Keratinocyte (primary cell): ENCODE data around the gene TBC1D5. TPM values are rescaled to one million over a fixed set of nuclear protein-coding genes. Genes with fewer than 3 reads are reported as not detected.

Experiments
- DNase-seq: peaks from one replicate; pipeline ENCODE4 v3.0.0-alpha.2; 2011; ENCODE audit warnings: low read depth, missing footprints, low spot score
- FAIRE-seq: peaks from 2 replicates; lab custom pipeline; 2011; peaks lifted over from hg19 to GRCh38; lab: Jason Lieb, UNC
- H2AFZ ChIP-seq: 2 replicates; pipeline ENCODE4 v1.6.0; 2012; ENCODE audit warnings: low read length, control low read depth, inconsistent platforms; ENCODE audit not compliant: control insufficient read depth
- H3K27ac ChIP-seq: 2 replicates; pipeline ENCODE4 v1.5.1; 2011; ENCODE audit warnings: low read length; ENCODE audit not compliant: control insufficient read depth, insufficient read depth
- H3K27me3 ChIP-seq: 3 replicates; pipeline ENCODE4 v1.6.0; 2011; ENCODE audit warnings: low read length; ENCODE audit not compliant: control insufficient read depth, insufficient read depth; ENCODE audit errors: extremely low read depth
- H3K36me3 ChIP-seq, 2 experiments: 2 replicates in 1 of 2; 3 replicates in 1 of 2; pipeline ENCODE4 v1.5.1; 2011; ENCODE audit warnings: low read length in 2 of 2, mild to moderate bottlenecking in 1 of 2; ENCODE audit not compliant: control insufficient read depth in 2 of 2, insufficient read depth in 2 of 2; ENCODE audit errors: extremely low read depth in 1 of 2
- H3K4me1 ChIP-seq: 3 replicates; pipeline ENCODE4 v1.5.1; 2011; ENCODE audit warnings: low read length; ENCODE audit not compliant: control insufficient read depth, insufficient read depth; ENCODE audit errors: extremely low read depth
- H3K4me2 ChIP-seq: 3 replicates; pipeline ENCODE4 v1.6.0; 2011; ENCODE audit warnings: low read depth, low read length; ENCODE audit not compliant: control insufficient read depth, insufficient read depth; ENCODE audit errors: extremely low read depth
- H3K4me3 ChIP-seq, 3 experiments: fragments of 200-600 bp in 1 of 3; sonication (generic) in 1 of 3; 2 replicates in 2 of 3; 3 replicates in 1 of 3; pipeline ENCODE4 v1.5.1; 2011 to 2016; ENCODE audit warnings: low read length in 3 of 3, mild to moderate bottlenecking in 3 of 3, control low read depth in 2 of 3, inconsistent platforms in 1 of 3, low read depth in 1 of 3, mixed read lengths in 1 of 3, mixed run types in 1 of 3, moderate library complexity in 1 of 3; ENCODE audit not compliant: control insufficient read depth in 2 of 3, insufficient read depth in 2 of 3; ENCODE audit errors: extremely low read depth in 1 of 3
- H3K79me2 ChIP-seq: 2 replicates; pipeline ENCODE4 v1.6.0; 2012; ENCODE audit warnings: low read length; ENCODE audit not compliant: control insufficient read depth, insufficient read depth
- H3K9ac ChIP-seq: 3 replicates; pipeline ENCODE4 v1.6.0; 2011; ENCODE audit warnings: low read length; ENCODE audit not compliant: control insufficient read depth, insufficient read depth; ENCODE audit errors: extremely low read depth
- H3K9me1 ChIP-seq: 3 replicates; pipeline ENCODE4 v1.6.0; 2011; ENCODE audit warnings: low read length; ENCODE audit not compliant: control insufficient read depth, insufficient read depth; ENCODE audit errors: extremely low read depth
- H3K9me3 ChIP-seq: 2 replicates; pipeline ENCODE4 v1.5.1; 2012; ENCODE audit warnings: low read depth, low read length; ENCODE audit not compliant: control insufficient read depth
- H4K20me1 ChIP-seq: 3 replicates; pipeline ENCODE4 v1.6.0; 2011; ENCODE audit warnings: low read length; ENCODE audit not compliant: control insufficient read depth, insufficient read depth; ENCODE audit errors: extremely low read depth
- CTCF ChIP-seq, 3 experiments: IDR thresholded peaks in 1 of 3; conservative IDR thresholded peaks in 1 of 3; optimal IDR thresholded peaks in 1 of 3; 2 replicates in 2 of 3; 3 replicates in 1 of 3; pipeline versions ENCODE3 to v1.5.1; 2011; ENCODE audit warnings: low read length in 3 of 3, mild to moderate bottlenecking in 3 of 3, moderate library complexity in 2 of 3, control low read depth in 1 of 3, inconsistent platforms in 1 of 3; ENCODE audit not compliant: insufficient read depth in 2 of 3; ENCODE audit errors: extremely low read depth in 1 of 3
- EZH2 ChIP-seq: IDR thresholded peaks from one replicate; pipeline ENCODE4 v1.6.1; 2012; ENCODE audit warnings: inconsistent platforms, mild to moderate bottlenecking, low read length, moderate library complexity
- dilution Hi-C: fragments of 300-500 bp; cut with MboI; formaldehyde crosslinking; loops from one replicate; pipeline ENCODE4 v1.7.0; 2020; ENCODE audit warnings: low sequenced_read_pairs; ENCODE audit not compliant: extremely low pct_ligation_motif_present
- polyA plus RNA-seq, 5 experiments: library from polyadenylated mRNA; depleted of rRNA in 3 of 5; stranded (reverse) in 3 of 5; stranded (forward) in 1 of 5; unstranded in 1 of 5; fragments of >200 nt; gene quantifications; 1 replicate in 1 of 5; 2 replicates in 3 of 5; 3 replicates in 1 of 5; pipeline versions ENCODE4 v1.2.1 to v1.2.3, GENCODE V29; 2011 to 2012; ENCODE audit warnings: missing spikeins in 2 of 5, low read depth in 1 of 5, low replicate concordance in 1 of 5

TBC1D5 gene
- polyA plus RNA-seq, 1 donor (not counting 4 experiments of a cell fraction or from before 2014, with no cell fraction given), result 25.8 TPM

DNA sequence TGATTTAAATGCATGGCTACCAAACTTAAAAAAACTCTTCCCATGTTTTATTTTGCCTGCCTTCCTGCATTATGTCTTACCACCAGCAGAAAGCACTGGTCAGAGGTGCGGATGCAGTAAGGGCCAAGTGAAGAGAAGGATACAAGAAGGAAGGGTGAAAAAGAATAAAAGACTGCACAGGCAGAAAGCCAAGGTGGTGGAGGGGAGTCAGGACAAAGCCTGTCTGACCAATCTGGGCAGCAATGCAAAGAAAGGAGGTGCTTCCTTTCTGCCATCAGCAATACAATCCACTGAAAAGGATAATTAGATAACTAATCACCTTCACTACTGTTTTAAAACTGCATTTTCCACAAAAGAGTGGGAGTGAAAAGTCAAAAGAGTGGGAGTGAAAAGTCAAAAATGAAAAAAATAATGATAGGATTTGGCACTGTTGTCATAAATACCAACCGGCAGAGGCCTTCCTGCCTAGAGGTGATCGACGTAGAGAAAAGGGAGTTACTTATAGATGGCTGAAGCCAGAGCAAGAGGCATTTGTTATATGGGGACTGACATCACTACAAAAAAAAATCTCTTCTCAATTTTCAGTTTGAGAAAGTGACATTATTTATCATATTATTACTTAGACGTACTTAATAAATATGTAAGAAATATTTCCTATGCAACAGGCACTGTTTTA lies 385.3 kb downstream of the TBC1D5 start:
- Histone ChIP-seq H3K27me3 (no peaks in the 10 kb centered on the region), H3K9me3 (no peaks in the 10 kb centered on the region), H3K27ac (no peak overlapping the region), H3K4me1 (no peaks in the 10 kb centered on the region), H3K9ac (no peak overlapping the region), H4K20me1 (no peaks in the 10 kb centered on the region), H2AFZ (no peak overlapping the region), H3K4me3 (no peak overlapping the region), H3K79me2 (no peaks in the 10 kb centered on the region), H3K36me3 (no peaks in the 10 kb centered on the region), H3K4me2 (no peak overlapping the region), H3K9me1 (no peaks in the 10 kb centered on the region)
- DNase-seq (no peak), FAIRE-seq (no peak)
- TF ChIP-seq EZH2 (no peak), CTCF (optimal IDR thresholded peaks at IDR 0.05 in 1 of 3, IDR thresholded peaks at IDR 0.05 in 1 of 3, conservative IDR thresholded peaks at IDR 0.05 in 1 of 3; ENCODE audit: extremely low read depth in 1 of 3, insufficient read depth in 2 of 3, low read length in 3 of 3) (no peak)
- dilution Hi-C loops, result no loop called here

- Histone ChIP-seq H3K9me1 (no peaks in the 10 kb centered on the region), H3K4me2 (no peak overlapping the region), H2AFZ (no peak overlapping the region), H3K27me3 (no peaks in the 10 kb centered on the region), H3K9me3 (no peaks in the 10 kb centered on the region), H3K36me3 (no peaks in the 10 kb centered on the region), H3K27ac (no peak overlapping the region), H3K9ac (no peak overlapping the region), H3K79me2 (no peaks in the 10 kb centered on the region), H3K4me3 (no peak overlapping the region), H3K4me1 (no peaks in the 10 kb centered on the region), H4K20me1 (no peaks in the 10 kb centered on the region)
- FAIRE-seq (no peak), DNase-seq (no peak)
- TF ChIP-seq CTCF (optimal IDR thresholded peaks at IDR 0.05 in 1 of 3, IDR thresholded peaks at IDR 0.05 in 1 of 3, conservative IDR thresholded peaks at IDR 0.05 in 1 of 3; ENCODE audit: extremely low read depth in 1 of 3, insufficient read depth in 2 of 3, low read length in 3 of 3) (no peak), EZH2 (no peak)
- dilution Hi-C loops, result no loop called here
These were observed 385.8 kb downstream of the TBC1D5 start for GRCh38 chr3:17356585-17356984.
